HG03439 (cell line): ENCODE results near the gene CPLANE2.
A peak's percentile ranks its signal among the peaks of the same experiment; 100 is the strongest.
"Not testable (repeated sequence)": the region's sequence is repeated elsewhere in the genome, so short reads cannot be mapped to it uniquely, and the experiment has no call there.

Source experiments
- ATAC-seq: cut with Tn5 transposase; IDR thresholded peaks from one replicate; pipeline ENCODE4 v1.9.1; 2021; ENCODE audit warnings: mild to moderate bottlenecking, moderate library complexity; ENCODE audit not compliant: unreplicated experiment

The CPLANE2 gene

GRCh38 chr1:16210581-16210980 is 26.4 kb downstream of the CPLANE2 start:
- ATAC-seq: no peak

DNA sequence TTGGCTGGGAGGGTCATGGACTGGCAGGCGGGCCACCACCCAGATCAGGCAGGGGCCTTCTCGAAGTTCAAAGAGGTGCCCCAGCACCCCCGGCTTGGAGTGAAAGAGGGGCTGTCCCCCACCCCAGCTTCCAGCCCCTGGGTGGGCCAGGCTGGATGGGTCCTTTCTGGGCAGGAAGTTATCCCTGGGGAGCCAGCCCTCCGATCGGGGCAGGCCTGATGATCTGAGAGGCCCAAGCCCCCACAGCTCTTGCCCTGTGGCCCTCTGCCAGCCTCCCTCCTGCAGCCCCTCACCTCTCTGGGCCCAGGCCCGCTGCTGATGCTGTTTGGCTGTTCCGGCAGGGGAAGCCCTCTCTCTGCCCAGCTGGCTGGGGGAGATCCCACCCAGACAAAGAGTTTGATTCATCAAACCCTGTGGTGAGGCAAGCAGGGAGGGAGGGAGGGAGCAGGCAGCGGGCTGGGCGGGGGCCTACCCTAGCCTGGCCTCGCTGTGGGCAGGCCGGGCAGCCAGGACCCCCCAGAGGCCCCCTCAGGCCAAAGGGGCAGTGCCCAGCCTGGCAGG is 27.1 kb downstream of the CPLANE2 start:
- ATAC-seq: no peak

DNA sequence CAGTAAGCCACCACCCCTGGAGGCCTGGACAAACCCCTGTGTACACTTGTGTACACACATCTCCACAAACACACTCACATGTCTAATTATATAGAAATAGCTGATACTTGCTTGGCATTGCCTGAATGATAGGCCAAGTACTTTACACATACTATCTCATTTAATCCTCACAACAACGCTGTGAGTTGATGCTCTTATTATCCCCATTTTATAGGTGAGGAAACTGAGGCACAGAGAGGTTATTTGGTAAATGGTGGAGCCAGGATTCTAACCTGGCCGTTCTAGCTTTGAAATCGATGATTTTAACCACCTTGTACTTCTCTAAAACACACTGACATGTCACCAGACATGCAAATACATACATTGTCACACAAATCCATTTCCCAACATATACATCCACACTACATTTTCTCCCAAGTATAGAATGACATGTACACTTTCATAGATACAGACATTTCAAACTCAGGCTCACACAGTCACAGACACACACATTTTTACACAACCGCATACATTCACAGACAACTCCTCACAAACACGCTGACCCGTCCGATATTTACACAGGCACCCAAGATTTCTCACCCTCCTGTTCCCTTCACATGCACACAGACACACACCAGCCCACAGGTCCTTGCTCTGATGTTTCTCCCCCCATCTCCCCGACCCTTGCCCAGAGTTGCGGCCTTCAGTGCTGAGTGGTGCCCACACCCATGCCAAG is 27.7 kb downstream of the CPLANE2 start:
- no peak for ATAC-seq

DNA sequence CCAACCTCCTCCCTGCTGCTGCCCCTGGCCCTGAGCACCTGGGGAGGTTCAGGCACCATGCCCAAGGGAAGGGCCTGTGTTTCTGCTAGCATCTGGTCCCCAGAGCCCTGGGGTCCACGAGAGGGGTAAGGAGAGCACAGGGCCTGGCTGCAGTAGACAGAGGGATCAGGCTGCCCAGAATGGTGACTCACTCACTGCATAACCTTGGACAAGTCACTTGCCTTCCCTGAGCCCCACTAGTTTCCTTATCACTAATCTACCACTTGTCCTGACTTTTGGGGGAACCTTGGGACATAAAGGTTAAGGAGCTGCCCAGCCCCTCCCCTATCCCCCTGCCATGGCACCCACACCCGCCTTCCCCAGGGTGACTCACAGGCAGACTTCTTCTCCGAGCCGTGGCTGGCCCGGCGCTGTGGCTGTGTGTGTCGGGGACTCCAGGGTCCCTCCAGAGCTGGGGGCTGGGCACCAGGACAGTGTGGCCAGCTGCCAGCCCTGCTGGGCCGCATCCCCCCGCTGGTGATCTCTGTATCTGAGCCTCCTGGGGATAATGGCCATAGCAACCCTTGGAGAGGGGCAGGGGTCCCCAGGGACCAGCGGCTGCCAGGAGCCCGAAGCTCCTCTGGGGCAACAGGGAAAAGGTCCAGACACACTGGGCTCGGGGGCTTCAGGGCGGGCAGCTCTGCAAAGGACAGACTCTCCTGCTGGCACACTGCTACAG is 28.6 kb downstream of the CPLANE2 start:
- ATAC-seq: no peak

- no peak for ATAC-seq
Measured at GRCh38 chr1:16207318-16208269, 29.4 kb downstream of the CPLANE2 start.

DNA sequence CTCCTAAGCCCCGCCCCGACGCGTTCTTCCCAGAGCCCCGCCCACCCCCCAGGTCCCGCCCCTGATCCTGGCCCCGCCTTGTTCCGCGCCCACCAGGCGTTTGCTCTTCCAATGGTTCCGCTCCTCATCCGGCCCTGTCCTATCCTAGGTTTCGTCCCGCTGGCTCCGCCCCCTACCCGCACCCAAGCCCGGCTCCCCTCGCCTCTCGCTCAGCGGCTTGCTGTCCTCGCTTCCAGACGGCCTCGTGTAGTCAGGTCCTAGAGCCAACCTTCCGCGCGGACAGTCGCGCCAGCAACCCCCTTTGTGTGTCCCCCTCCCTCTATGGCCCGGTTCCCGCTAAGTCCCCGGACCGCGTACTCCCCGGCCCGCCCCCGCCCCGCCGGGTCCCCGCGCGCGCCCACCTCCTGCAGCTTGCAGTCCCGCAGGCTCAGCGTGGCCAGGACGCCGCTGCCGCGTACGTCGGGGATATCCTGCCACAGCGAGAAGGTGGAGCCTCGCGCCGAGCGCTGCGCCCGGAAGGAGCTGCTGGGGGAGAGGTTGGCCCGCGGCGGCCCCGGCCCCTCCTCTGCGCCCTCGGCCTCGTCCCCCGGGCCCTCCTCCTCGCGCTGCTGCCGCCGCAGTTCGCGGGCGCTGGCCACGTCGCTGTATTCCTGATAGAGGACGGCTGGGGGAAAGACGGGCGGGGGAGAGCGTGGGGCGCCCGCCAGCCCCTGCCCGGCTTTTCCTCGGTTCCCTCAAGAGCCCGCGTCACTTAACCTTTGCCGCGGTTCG is 30.3 kb downstream of the CPLANE2 start:
- peak; percentile 66 for ATAC-seq

DNA sequence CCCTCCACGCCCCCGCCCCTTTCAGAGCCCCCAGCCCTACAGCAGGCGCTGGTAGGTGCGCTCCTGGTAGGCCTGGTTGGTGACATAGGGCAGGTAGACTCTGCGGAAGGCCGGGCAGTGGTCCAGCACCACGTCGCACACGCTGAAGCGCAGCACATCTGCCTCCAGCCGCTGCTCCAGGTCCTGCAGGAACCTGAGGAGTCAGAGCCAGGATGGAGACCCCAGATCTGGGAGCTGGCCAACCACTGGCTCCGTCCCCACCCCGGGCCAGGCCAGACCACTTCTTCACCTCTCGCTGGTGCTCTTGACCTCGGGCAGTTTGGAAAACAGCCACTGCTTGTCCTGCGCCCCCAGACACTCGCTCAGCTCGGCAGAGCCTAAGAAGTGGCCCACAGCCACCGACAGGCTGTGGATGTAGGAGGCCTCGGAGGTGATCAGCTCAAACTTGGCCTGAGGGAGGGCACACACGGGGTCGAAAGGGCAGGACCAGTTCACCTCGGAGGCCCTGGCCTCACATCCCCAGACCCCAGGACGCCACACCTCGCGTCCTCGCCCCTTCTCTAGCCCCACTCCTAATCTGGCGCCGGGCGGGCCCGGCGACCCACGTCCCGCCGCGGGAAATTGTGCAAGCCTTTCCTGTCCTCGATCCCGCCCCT is 31.0 kb downstream of the CPLANE2 start:
- peak; percentile 6 for ATAC-seq

GRCh38 chr1:16205334-16205671 is 31.7 kb downstream of the CPLANE2 start:
- ATAC-seq: no peak

DNA sequence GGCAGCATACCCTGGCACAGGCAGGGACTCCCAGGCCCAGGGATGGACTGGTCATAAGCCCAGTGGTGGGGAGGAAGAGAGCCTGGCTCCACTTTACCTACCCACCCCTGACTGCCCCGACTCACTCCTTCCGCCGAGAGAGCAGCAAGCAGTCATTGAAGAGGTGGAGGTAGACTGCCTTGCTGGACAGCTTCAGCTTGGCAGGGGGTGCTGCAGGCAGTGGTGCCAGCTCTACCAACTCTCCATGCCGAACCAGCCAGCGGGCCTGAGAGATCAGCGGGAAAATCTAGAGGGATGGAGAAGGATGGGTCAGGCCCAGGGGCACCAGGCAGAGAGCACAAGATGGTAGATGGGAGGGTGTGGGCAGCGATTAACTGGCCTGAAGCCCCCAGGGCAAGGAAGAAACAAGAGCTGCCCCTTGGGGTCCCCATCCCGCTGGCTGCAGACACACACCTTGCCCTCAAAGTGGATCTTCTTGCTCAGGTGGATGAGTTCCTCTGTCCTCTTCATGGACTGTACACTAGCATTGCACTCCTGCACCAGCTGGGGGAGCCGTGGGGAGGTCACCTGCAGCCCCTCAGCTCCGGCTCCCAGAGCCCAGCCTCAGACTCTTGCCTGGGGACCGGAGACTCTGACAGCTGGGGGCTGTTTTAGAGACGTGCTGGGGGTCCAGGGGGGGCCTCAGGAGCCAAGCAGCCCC is 32.2 kb downstream of the CPLANE2 start:
- ATAC-seq: no peak

DNA sequence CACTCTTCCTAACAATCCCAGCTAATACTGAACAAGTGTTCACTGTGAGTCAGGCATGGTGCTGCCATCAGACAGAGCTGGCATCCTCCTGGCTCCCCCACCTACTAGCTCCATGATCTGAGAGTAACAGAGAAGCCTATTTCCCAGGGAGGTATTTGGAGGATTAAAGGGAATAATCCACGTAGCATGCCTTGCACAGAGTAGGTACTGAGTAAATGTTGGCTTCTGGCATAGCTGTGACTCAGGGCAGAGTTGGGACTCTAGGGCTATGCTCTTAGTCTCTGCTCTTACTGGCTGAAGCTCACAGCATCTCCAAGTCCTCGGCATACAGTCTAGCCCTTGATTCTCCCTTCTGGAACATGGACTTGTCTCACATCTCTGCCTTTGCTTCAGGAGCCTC is 32.8 kb downstream of the CPLANE2 start:
- ATAC-seq: no peak

DNA sequence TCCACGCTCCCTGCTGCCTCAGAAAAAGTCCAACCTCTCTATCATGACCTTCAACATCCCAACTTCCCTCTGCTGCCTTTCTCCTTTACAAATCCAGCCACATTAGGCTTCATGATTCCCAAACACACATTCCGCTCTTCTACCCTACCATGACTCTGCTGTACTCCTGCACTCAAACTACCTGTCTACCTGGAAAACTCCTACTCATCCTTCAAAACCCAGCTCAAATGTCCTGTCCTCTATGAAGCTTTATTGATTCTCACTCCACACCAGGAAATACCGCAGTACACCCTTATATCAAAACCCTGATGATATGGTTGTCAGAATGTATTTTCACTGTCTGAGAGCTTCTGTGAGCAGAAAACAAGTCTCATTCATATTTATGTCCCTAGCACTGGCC is 33.4 kb downstream of the CPLANE2 start:
- no peak for ATAC-seq

DNA sequence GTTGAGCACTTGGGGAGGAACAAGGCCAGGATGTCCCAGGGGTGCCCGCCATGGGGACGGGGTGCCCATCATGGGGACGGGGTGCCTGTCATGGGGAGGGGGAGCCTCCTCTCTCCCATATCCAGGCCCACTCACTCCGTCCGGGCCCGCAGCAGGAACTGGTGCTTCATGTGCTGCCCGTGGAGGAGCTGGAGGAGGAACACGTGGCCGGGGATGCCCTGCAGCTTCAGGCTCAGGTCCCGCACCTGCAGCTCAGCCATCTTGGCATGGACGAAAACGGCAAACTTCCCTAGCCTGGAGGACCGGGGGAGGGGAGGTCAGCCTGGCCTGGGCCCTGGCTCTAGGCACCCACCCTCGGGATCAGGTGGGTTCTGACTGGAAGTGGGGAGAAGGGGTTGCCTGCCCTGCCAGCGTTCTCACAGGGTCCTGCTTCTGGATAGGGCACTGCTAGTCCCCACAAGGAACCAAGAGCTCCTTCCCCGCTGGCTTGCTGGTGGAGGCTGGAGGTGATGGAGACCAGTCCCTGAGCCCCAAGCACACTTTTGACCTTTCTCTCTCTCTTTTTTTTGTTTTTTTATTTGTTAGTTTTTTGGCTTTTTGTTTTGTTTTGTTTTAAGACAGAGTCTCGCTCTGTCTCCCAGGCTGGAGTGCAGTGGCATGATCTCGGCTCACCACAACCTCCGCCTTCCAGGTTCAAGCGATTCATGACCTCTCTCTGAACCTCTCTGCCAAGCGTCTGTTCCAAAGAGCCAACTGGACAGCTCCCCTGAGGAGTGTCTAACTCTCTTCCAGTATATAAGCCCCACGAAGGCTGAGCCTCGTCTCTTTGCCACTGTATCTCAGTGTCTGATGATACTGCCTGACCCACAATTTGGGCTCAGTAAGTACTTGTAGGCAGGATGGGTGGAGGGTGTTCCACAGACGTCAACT is 34.4 kb downstream of the CPLANE2 start:
- no peak for ATAC-seq

DNA sequence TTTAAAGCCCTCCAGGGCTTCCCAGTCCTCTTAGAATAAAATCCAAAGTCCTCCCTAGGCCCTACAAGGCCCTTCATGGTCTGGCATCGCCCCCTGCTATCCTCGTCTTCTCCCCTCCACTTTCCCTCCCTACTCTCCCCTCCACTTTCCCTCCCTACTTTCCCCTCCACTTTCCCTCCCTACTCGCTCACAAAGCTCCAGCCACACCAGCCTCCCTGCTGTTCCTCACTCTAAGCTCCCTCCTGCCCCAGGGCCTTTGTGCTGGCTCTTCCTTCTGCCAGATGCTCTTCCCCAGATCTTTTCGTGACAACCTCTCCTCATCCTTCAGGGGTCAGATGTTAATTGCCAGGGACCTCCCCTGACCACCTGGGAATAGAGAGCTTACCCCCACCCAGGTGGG is 37.3 kb downstream of the CPLANE2 start:
- no peak for ATAC-seq

- ATAC-seq: no peak
Measured at GRCh38 chr1:16199157-16199501, 37.9 kb downstream of the CPLANE2 start.

DNA sequence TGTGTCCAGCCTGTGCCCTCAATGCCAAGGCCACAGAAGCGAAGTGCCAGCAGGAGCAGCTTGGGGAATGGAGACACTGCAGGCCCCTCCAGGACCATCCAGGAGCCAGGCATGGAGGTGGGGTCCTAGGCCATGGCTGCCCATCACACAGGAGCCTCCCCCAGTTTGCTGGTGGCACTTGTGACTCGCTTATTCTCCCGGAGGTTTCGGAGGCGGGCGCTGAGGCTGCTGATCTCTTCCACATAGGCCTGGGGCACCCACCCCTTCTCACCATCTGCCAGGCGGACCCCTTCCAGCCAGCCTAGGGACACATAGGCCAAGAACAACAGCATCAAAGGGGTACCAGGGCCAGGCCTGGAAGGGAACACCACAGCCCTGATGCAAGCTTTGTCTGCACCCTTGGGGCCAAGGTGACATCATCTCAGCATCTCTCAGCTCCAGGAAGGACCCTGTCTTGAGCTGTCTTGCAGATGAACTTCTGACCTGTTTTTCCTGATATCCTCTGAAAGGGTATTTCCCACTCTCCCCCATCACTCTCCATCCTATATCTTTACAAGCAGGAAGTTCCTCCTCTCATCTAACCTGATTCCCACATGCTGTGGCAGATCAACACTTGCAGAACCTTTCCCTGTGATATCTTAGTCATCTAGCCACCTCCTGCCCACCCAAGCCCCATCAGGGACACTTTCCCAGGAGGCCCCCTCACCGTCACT is 38.4 kb downstream of the CPLANE2 start:
- ATAC-seq: no peak

DNA sequence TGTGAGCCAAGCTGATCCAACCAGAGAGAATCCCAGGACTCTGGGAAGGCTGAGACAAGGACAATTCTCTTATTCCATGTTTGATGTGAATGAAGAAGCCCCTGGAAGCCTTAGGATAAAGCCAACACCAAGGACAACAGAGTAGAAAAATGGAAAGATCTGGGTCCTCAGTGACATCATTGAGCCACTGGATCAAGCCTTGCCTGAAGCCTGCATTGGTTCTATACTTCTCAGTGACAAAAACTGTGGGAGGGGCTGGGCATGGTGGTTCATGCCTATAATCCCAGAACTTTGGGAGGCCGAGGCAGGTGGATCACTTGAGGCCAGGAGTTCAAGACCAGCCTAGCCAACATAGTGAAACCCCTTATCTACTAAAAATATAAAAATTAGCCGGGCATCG is 40.1 kb downstream of the CPLANE2 start:
- ATAC-seq: no peak

- ATAC-seq: not testable (repeated sequence)
Measured at GRCh38 chr1:16196139-16196538, 40.8 kb downstream of the CPLANE2 start.

DNA sequence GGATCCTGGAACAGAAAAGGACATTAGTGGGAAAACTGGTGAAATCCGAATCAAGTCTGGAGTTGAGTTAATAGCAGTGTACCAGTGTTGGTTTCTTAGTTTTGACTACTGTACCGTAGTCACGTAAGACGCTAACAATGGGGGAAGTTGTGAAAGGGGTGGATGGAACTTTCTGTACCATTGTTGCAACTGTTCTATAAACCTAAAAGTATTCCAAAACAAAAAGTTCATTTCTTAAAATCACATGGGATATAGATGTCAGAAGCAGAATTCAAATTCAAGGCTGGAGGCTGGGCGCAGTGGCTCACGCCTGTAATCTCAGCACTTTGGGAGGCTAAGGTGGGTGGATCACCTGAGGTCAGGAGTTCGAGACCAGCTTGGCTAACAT is 41.5 kb downstream of the CPLANE2 start:
- no peak for ATAC-seq
